GM19467 (cell line): ENCODE measurements around the gene OR8B8.
"Not testable (repeated sequence)": the region's sequence is repeated elsewhere in the genome, so short reads cannot be mapped to it uniquely, and the experiment has no call there.

Source experiments
- ATAC-seq: cut with Tn5 transposase; IDR thresholded peaks from one replicate; pipeline ENCODE4 v1.9.1; 2021; ENCODE audit warnings: mild to moderate bottlenecking, moderate library complexity; ENCODE audit not compliant: unreplicated experiment

OR8B8 gene

GRCh38 chr11:124445646-124446150 is at the start of gene OR8B8:
Gene OR8B8, minus strand, starts transcription at chr11:124445696. Its CDS starts 4,611 bp downstream, at chr11:124441085.
- ATAC-seq, result no peak

DNA sequence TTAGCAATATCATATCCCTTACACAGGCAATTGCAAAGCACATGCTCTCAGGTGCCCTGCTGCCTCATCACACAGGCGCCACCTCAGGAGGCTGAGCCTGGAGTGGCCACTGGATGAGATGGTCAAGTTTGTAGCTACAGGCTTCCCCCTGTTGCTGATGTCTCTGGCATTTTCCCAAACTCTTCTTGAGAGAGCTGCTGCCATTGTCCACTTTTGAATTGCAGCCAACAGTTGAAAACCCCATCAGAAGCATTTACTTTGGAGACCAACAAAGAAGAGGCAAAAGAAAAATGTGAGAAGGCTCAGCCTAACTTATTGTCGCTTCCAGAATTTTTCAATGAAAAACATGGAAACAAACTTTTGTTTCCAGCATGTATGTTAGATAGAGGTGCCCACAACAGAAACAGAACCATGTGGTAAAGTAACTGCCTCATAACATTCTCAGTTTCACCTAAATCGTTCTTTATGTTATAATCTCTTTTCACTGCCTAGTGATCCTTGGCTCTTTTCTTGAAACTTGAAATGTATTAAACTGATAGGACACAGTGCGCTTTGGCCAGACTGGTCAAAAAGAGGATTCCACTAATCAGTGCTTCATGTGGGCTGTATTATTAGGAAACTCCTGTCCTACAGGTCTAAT is 47.6 kb upstream of the OR8B8 start:
- no peak for ATAC-seq

- ATAC-seq, result no peak
Measured at GRCh38 chr11:124483422-124483821, 37.9 kb upstream of the OR8B8 start.

DNA sequence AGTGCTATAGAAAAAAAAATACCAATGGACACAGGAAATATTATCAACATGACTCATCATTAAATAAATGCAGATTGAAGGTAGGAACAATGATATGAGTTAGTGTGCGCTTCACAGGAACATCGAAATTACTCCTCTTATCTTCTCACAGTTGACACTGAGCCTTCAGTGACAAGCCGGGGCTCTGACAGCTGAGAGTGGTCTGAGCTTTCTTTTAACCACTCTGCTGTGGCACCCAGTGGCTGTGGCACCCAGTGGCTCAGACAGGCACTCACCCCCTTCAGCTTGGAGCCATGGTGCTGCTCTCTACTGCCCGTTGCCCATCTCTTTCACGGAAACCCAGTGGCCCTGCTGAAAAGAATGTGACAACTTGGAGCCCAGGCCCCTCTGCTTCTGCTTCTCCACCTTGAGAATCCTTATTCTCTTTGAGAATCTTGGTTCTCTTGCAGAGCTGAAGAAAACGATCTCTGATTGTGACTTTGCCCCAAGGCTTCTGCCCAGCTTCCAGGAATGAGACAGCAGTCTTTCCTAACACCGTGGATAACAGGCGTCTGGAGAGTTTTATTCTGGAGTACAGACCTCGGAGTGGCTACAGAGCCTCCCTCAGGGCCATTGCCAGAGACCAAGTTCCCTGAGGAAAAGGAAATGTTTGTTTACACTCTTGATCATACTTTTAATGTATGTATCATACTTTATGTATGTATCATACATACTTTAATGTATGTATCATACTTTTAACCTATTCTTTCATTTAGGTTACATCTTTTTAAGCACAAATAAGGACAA is 37.1 kb upstream of the OR8B8 start:
- no peak for ATAC-seq

GRCh38 chr11:124481365-124482323 is 36.1 kb upstream of the OR8B8 start:
- ATAC-seq, result no peak

- no peak for ATAC-seq
Measured at GRCh38 chr11:124479561-124479960, 34.1 kb upstream of the OR8B8 start.

- ATAC-seq, result no peak
Measured at GRCh38 chr11:124475265-124475664, 29.8 kb upstream of the OR8B8 start.

- no peak for ATAC-seq
Measured at GRCh38 chr11:124474779-124475178, 29.3 kb upstream of the OR8B8 start.

DNA sequence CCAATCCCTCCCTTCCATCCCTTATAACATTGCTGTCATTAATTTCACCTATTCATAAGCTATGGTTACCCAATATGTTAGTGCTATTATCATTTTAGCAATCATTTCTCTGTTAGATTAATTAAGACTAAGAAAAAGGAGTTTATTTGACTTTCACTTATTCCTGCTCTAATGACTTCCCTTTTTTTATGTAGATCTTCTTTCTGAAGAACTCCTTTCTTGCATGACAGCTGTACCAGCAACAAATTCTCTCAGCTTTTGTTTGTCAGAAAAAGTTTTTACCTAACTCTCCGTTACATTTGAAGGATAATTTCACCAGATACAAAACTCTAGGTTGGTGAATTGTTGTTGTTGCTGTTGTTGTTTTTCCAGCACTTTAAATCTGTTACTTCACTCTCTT is 28.6 kb upstream of the OR8B8 start:
- ATAC-seq, result no peak

DNA sequence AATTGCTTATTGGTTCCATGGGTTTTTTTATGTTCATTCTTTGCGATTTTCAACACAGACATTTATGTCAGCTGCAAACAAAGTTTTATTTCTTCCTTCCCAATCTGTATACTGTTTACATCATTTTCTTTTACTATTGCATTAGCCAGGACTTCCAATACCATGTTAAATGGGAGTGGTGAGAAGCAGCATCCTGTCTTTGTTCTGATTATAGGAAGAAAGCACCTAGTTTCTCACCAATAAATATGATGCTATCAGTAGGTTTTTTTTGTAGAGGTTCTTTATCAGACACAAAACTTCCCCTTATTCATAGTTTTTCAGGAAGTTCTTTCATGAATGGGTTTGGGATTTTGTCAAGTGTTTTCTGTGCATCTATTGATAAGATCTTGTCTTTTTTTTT is 28.0 kb upstream of the OR8B8 start:
- no peak for ATAC-seq

GRCh38 chr11:124470561-124471227 is 25.2 kb upstream of the OR8B8 start:
- no peak for ATAC-seq

- ATAC-seq, result no peak
Measured at GRCh38 chr11:124467381-124467927, 22.0 kb upstream of the OR8B8 start.

DNA sequence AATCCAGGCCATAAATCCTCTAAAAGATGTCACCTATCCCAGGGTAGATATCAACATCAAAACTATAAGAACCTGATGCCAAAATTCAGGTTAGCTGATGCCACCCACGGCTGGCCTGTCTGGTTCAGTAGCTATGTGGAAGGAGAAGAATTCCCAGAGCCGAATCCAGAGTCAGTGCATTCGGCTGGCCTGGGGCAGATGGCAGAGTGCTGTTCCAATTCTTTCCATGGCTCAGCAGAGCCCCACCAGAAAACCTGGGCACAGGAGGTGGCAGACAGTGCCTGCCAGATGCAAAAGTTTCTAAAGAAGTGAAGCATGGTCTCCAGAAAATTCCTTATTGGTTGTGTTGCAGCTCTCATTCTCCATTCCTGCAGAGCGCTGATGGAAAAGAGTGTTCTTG is 19.9 kb upstream of the OR8B8 start:
- no peak for ATAC-seq

DNA sequence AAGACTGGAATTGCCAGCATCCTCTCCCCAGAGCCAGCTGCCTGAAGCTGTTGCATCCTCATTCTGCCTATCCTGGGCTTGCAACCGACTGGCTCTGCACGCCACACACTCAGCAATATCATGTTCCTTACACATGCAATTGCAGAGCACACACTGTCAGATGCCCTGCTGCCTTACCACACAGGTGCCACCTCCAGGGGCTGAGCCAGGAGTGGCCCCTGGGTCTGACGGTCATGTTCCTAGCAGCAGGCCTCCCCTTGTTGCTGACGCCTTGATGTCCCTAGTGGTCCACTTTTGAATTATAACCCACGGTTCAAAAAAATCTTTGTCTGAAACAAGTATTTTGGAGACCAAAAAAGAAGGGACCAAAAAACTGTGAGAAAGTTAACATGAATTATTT is 18.5 kb upstream of the OR8B8 start:
- no peak for ATAC-seq

DNA sequence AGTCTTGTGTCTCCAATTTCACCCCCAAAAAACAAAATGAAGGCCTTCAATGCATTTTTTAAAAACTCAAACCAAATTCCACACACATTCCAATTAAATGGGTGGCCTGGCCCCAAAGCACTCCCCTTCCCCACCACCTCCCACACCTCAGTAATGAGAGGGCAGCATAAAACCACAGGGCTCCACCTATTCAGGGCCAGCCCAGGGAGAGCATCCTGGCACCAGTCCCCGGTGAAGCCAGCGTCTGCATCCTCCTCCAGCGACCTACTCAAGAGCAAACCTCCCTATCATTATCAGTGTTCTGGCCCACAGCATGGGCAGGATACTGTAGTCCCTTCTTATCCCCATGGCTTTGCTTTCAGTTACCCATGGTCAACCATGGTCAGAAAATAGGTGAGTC is 17.8 kb upstream of the OR8B8 start:
- ATAC-seq, result no peak

DNA sequence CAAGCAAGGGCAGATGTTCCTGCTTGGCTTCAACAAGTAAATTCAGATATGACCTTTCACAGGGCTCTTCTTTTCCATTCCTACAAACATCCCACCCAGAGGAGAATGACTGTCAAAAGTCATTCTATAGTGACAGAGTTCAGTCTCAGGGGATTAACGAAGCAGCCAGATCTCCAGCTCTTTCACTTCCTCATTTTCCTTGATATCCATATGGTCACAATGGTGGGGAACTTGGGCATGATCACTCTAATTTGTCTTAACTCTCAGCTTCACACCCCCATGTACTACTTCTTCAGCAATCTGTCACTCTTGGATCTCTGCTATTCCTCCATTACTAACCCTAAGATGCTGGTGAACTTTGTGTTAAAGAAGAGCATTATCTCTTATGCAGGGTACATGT is 15.0 kb upstream of the OR8B8 start:
- no peak for ATAC-seq

DNA sequence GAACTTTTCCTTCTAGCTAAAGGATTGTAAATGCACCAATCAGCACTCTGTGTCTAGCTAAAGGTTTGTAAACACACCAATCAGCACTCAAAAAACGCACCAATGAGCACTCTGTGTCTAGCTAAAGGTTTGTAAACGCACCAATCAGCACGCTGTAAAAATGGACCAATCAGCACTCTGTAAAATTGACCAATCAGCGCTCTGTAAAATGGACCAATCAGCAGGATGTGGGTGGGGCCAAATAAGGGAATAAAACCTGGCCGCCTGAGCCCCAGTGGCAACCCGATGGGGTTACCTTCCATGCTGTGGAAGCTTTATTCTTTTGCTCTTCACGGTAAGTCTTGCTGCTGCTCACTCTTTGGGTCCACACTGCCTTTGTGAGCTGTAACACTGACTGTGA is 13.9 kb upstream of the OR8B8 start:
- ATAC-seq, result not testable (repeated sequence)

DNA sequence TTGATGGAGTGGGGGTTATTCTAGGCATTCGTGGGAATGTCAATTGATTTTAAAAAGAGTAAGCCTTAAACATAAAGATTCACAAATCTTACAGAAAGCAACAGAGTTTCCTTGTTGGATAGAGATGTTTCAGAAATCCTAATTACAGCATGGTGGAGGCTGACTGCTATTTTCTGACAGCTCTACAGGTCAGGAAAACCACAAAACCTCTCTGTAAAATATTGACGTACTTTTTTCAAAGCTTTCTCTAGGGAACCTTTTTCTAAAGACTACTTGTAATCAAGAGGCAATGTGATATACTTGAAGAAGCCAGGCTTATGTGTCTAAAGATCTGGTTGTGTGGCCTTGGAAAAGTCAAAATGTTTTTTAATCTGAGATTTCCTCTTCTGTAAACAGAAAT is 9.1 kb upstream of the OR8B8 start:
- ATAC-seq, result no peak

- ATAC-seq, result no peak
Measured at GRCh38 chr11:124446916-124447315, 1.4 kb upstream of the OR8B8 start.

GRCh38 chr11:124442847-124443246 is 2.6 kb downstream of the OR8B8 start:
- no peak for ATAC-seq
